Neural progenitor cell (in vitro differentiated cells): ENCODE results near the gene ASPRV1.

Source experiments
- EZH2 ChIP-seq: fragments of 200-600 bp; sonication (generic); IDR thresholded peaks from 2 replicates; pipeline ENCODE4 v1.6.1; 2017; ENCODE audit warnings: antibody characterized with exemption, mild to moderate bottlenecking, moderate library complexity
- EZH2phosphoT487 ChIP-seq: fragments of 200-600 bp; sonication (generic); IDR thresholded peaks from 2 replicates; pipeline ENCODE4 v1.6.1; 2017; ENCODE audit warnings: antibody characterized with exemption
- TF ChIP-seq, protein P1 (sequence below): fragments of 200-600 bp; sonication (generic); IDR thresholded peaks from 2 replicates; pipeline ENCODE4 v1.5.1; 2017; ENCODE audit warnings: antibody characterized with exemption, mild to moderate bottlenecking

DNA sequence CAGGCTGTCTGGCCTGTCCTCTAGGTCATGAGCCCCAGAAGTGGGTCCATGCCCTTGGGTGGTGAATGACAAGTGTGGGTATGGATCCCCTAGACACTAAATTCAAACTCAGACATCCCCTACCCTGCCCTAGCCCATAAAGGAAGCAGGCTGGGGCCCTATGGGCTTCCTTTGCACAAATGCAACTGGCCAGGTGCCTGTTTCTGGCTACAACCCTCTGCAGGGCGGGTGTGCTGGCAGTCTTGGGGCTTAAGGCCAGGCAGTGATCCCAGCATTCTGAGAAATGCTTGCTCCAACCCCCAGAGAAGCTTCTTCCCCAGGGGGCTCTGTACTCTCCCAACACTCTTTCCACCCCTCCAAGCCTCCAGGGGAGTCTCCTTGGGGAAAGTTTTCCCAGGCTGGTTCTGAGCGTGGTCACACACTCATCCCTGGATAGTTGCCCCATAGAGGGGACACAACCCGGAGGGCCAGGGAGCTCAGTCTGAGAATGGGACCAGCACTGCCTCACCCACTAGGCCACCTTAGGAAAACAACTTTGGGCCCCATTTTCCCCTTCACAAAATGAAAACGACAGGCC is 16.6 kb upstream of the ASPRV1 start:
- TF ChIP-seq, protein P1, sequence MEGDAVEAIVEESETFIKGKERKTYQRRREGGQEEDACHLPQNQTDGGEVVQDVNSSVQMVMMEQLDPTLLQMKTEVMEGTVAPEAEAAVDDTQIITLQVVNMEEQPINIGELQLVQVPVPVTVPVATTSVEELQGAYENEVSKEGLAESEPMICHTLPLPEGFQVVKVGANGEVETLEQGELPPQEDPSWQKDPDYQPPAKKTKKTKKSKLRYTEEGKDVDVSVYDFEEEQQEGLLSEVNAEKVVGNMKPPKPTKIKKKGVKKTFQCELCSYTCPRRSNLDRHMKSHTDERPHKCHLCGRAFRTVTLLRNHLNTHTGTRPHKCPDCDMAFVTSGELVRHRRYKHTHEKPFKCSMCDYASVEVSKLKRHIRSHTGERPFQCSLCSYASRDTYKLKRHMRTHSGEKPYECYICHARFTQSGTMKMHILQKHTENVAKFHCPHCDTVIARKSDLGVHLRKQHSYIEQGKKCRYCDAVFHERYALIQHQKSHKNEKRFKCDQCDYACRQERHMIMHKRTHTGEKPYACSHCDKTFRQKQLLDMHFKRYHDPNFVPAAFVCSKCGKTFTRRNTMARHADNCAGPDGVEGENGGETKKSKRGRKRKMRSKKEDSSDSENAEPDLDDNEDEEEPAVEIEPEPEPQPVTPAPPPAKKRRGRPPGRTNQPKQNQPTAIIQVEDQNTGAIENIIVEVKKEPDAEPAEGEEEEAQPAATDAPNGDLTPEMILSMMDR, result no peak
- TF ChIP-seq EZH2phosphoT487 (no peak), EZH2 (no peak)
